HG02970 (cell line): Measurements from ENCODE around the gene ATP6V1E1.

ENCODE experiments used
- ATAC-seq: cut with Tn5 transposase; IDR thresholded peaks from one replicate; pipeline ENCODE4 v1.9.1; 2021; ENCODE audit warnings: mild to moderate bottlenecking, moderate library complexity, moderate number of reproducible peaks; ENCODE audit not compliant: unreplicated experiment, low FRiP score

The ATP6V1E1 gene

GRCh38 chr22:17549655-17550054 lies 78.9 kb downstream of the ATP6V1E1 start:
- ATAC-seq: no peak

DNA sequence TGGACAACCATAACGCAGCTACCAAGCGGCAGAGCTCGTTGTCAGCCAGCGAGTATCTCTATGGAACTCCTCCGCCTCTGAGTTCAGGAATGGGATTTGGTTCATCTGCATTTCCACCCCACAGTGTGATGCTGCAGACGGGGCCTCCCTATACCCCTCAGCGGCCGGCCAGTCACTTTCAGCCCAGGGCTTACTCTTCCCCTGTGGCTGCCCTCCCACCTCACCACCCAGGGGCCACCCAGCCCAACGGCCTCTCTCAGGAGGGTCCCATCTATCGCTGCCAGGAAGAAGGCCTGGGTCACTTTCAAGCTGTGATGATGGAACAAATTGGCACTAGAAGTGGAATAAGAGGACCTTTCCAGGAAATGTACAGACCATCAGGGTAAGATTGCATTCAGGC lies 79.4 kb downstream of the ATP6V1E1 start:
- ATAC-seq: no peak

DNA sequence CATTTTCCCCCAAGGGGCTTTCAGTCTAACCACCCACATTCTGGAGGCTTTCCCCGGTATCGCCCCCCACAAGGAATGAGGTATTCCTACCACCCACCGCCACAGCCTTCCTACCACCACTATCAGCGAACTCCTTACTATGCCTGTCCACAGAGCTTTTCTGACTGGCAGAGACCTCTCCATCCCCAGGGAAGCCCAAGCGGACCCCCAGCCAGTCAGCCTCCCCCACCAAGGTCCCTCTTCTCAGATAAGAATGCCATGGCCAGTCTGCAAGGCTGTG lies 79.9 kb downstream of the ATP6V1E1 start:
- ATAC-seq: no peak

DNA sequence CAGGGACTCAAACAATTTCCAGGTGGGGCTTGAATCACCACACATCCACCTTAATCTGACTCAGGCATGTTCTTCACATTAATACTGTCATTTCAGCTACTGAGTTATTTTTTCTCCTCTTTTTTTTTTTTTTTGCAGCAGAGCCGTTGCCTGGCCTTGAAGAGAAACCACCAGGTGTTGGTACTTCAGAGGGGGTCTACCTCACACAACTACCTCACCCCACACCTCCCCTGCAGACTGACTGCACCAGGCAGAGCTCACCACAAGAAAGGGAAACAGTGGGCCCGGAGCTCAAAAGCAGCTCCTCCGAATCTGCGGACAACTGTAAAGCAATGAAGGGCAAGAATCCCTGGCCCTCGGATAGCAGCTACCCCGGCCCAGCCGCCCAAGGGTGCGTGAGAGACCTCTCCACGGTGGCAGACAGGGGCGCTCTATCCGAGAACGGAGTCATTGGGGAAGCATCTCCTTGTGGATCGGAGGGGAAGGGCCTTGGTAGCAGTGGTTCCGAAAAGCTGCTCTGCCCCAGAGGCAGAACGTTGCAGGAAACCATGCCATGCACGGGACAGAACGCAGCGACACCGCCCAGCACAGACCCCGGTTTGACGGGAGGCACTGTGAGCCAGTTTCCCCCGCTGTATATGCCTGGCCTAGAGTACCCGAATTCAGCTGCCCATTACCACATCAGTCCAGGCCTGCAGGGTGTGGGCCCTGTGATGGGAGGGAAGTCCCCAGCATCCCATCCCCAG lies 80.4 kb downstream of the ATP6V1E1 start:
- no peak for ATAC-seq

GRCh38 chr22:17542452-17542851 lies 86.1 kb downstream of the ATP6V1E1 start:
- ATAC-seq: no peak
